H1 (cell line): ENCODE measurements around the gene MOB3C. TPM values are rescaled to one million over a fixed set of nuclear protein-coding genes. Genes with fewer than 3 reads are reported as not detected.

Source experiments
- CTCF ChIA-PET: fragments of 300-600 bp; sonication (Branson Sonifier 250); formaldehyde crosslinking; loops from one replicate; lab custom pipeline; 2021; ENCODE audit not compliant: partially characterized antibody; lab: Charles Lee
- POLR2A ChIA-PET: fragments of 300-600 bp; sonication (Branson Sonifier 250); formaldehyde crosslinking; loops from one replicate; lab custom pipeline; 2021; ENCODE audit warnings: inconsistent platforms; ENCODE audit not compliant: partially characterized antibody; lab: Charles Lee
- DNase-seq, 2 experiments: peaks; one replicate each; pipeline versions ENCODE4 v3.0.0 to v3.0.0-alpha.2; 2010 to 2022; ENCODE audit warnings: low spot score in 2 of 2, low read depth in 1 of 2, mixed read lengths in 1 of 2
- FAIRE-seq: peaks from 2 replicates; lab custom pipeline; 2011; peaks lifted over from hg19 to GRCh38; lab: Jason Lieb, UNC
- H2AFZ ChIP-seq: 2 replicates; pipeline ENCODE4 v1.8.1; 2012; ENCODE audit warnings: low read length, inconsistent platforms
- H2AK5ac ChIP-seq: 2 replicates; pipeline ENCODE4 v1.6.1; 2013; ENCODE audit warnings: low read depth, low read length
- H2BK120ac ChIP-seq: replicated peaks from 2 replicates; pipeline ENCODE3; 2013; ENCODE audit warnings: low read depth, low read length, inconsistent platforms
- H2BK12ac ChIP-seq: 2 replicates; pipeline ENCODE4 v1.6.1; 2013; ENCODE audit warnings: low read depth, low read length
- H2BK15ac ChIP-seq: 2 replicates; pipeline ENCODE4 v1.6.1; 2013; ENCODE audit warnings: low read length
- H2BK20ac ChIP-seq: 2 replicates; pipeline ENCODE4 v1.6.1; 2013; ENCODE audit warnings: low read length
- H2BK5ac ChIP-seq: 2 replicates; pipeline ENCODE4 v1.6.1; 2013; ENCODE audit warnings: low read depth, low read length
- H3K14ac ChIP-seq: 2 replicates; pipeline ENCODE4 v1.6.1; 2013; ENCODE audit warnings: inconsistent platforms; ENCODE audit not compliant: insufficient read length
- H3K18ac ChIP-seq: 2 replicates; pipeline ENCODE4 v1.6.1; 2013; ENCODE audit warnings: low read length; ENCODE audit errors: extremely low read depth
- H3K23ac ChIP-seq: 2 replicates; pipeline ENCODE4 v1.6.1; 2013; ENCODE audit warnings: inconsistent platforms; ENCODE audit not compliant: insufficient read length
- H3K23me2 ChIP-seq: 2 replicates; pipeline ENCODE4 v1.6.1; 2013; ENCODE audit warnings: low read depth, low read length
- H3K27ac ChIP-seq: 2 replicates; pipeline ENCODE4 v1.6.1; 2011; ENCODE audit warnings: low read depth, low read length, inconsistent platforms
- H3K27me3 ChIP-seq, 4 experiments: replicated peaks in 1 of 4; 1 replicate in 1 of 4; 2 replicates in 3 of 4; pipeline versions ENCODE4 v1.6.1 to v1.8.1; 2011 to 2013; ENCODE audit warnings: low read length in 3 of 4, mild to moderate bottlenecking in 3 of 4, inconsistent platforms in 2 of 4, mixed read lengths in 2 of 4, moderate library complexity in 1 of 4; ENCODE audit not compliant: control insufficient read depth in 3 of 4, insufficient read depth in 3 of 4; ENCODE audit errors: extremely low read depth in 1 of 4
- H3K36me3 ChIP-seq, 4 experiments: 2 replicates each; pipeline versions ENCODE4 v1.6.1 to v1.8.1; 2011 to 2013; ENCODE audit warnings: mild to moderate bottlenecking in 4 of 4, low read length in 3 of 4, moderate library complexity in 2 of 4, control low read depth in 1 of 4, inconsistent platforms in 1 of 4; ENCODE audit not compliant: insufficient read depth in 4 of 4, control insufficient read depth in 2 of 4
- H3K4ac ChIP-seq: replicated peaks from 2 replicates; pipeline ENCODE3; 2013; ENCODE audit warnings: low read length, low read depth, mixed read lengths, inconsistent platforms; ENCODE audit not compliant: insufficient read length
- H3K4me1 ChIP-seq, 4 experiments: replicated peaks in 1 of 4; 1 replicate in 1 of 4; 2 replicates in 3 of 4; pipeline versions ENCODE4 v1.6.1 to v1.8.1; 2011 to 2013; ENCODE audit warnings: low read length in 3 of 4, inconsistent platforms in 2 of 4, mixed read lengths in 1 of 4; ENCODE audit not compliant: insufficient read depth in 4 of 4, control insufficient read depth in 3 of 4
- H3K4me2 ChIP-seq, 2 experiments: 2 replicates each; pipeline versions ENCODE4 v1.6.1 to v1.8.1; 2011 to 2013; ENCODE audit warnings: low read depth in 2 of 2, low read length in 2 of 2, control low read depth in 1 of 2, inconsistent platforms in 1 of 2, mild to moderate bottlenecking in 1 of 2; ENCODE audit not compliant: insufficient read depth in 1 of 2
- H3K4me3 ChIP-seq, 4 experiments: fragments of 200-600, 300-600 bp in 1 of 4; sonication (generic), shearing (Covaris generic), sonication (Bioruptor Twin) in 1 of 4; 2 replicates each; pipeline versions ENCODE4 v1.5.1 to v1.8.1; 2011 to 2016; ENCODE audit warnings: low read length in 4 of 4, low read depth in 3 of 4, control low read depth in 2 of 4, inconsistent platforms in 2 of 4, mild to moderate bottlenecking in 2 of 4, mixed read lengths in 1 of 4, moderate library complexity in 1 of 4; ENCODE audit not compliant: insufficient read depth in 2 of 4; ENCODE audit errors: extremely low read depth in 1 of 4
- H3K56ac ChIP-seq: replicated peaks from 2 replicates; pipeline ENCODE3; 2013; ENCODE audit warnings: low read depth, mild to moderate bottlenecking, mixed read lengths, low read length, inconsistent platforms; ENCODE audit not compliant: insufficient read length
- H3K79me1 ChIP-seq: 2 replicates; pipeline ENCODE4 v1.6.1; 2013; ENCODE audit warnings: low read depth, low read length, control low read depth
- H3K79me2 ChIP-seq, 2 experiments: 2 replicates each; pipeline versions ENCODE4 v1.6.1 to v1.8.1; 2012 to 2013; ENCODE audit warnings: low read length in 2 of 2, mild to moderate bottlenecking in 2 of 2, inconsistent platforms in 1 of 2; ENCODE audit not compliant: insufficient read depth in 2 of 2, control insufficient read depth in 1 of 2
- H3K9ac ChIP-seq, 4 experiments: replicated peaks in 1 of 4; 1 replicate in 1 of 4; 2 replicates in 3 of 4; pipeline versions ENCODE4 v1.6.1 to v1.8.1; 2011 to 2013; ENCODE audit warnings: low read depth in 3 of 4, low read length in 3 of 4, control low read depth in 2 of 4, mild to moderate bottlenecking in 2 of 4, moderate library complexity in 2 of 4, inconsistent platforms in 1 of 4; ENCODE audit errors: extremely low read depth in 1 of 4
- H3K9me3 ChIP-seq, 2 experiments: 2 replicates each; pipeline versions ENCODE4 v1.6.1 to v1.8.1; 2012 to 2013; ENCODE audit warnings: mild to moderate bottlenecking in 2 of 2, moderate library complexity in 2 of 2, control low read depth in 1 of 2, inconsistent platforms in 1 of 2, low read depth in 1 of 2, low read length in 1 of 2, mixed read lengths in 1 of 2; ENCODE audit not compliant: insufficient read depth in 2 of 2
- H4K20me1 ChIP-seq, 2 experiments: replicated peaks in 1 of 2; 2 replicates each; pipeline versions ENCODE3 to v1.8.1; 2011 to 2013; ENCODE audit warnings: inconsistent platforms in 2 of 2, low read length in 2 of 2, mild to moderate bottlenecking in 1 of 2; ENCODE audit not compliant: insufficient read depth in 2 of 2, control insufficient read depth in 1 of 2
- H4K5ac ChIP-seq: 2 replicates; pipeline ENCODE4 v1.6.1; 2013; ENCODE audit warnings: low read length, low read depth, mixed read lengths, inconsistent platforms; ENCODE audit not compliant: insufficient read length
- H4K8ac ChIP-seq: 2 replicates; pipeline ENCODE4 v1.8.0; 2013; ENCODE audit warnings: mild to moderate bottlenecking, moderate library complexity, low read length, inconsistent platforms; ENCODE audit not compliant: insufficient read depth; ENCODE audit errors: extremely low read depth
- H4K91ac ChIP-seq: replicated peaks from 2 replicates; pipeline ENCODE3; 2013; ENCODE audit warnings: low read length, mixed read lengths, inconsistent platforms; ENCODE audit not compliant: insufficient read length
- CTBP2 ChIP-seq: IDR thresholded peaks from 2 replicates; pipeline ENCODE4 v1.7.0; 2011; ENCODE audit warnings: borderline replicate concordance, mild to moderate bottlenecking, moderate library complexity, mixed read lengths, low read length; ENCODE audit not compliant: insufficient read depth, insufficient read length
- GTF2F1 ChIP-seq: IDR thresholded peaks from 2 replicates; pipeline ENCODE4 v1.6.1; 2012; ENCODE audit warnings: low read depth, low read length, improper control_type of control experiment, borderline replicate concordance
- HDAC2 ChIP-seq, 2 experiments: fragments of 300-600 bp in 1 of 2; sonication (generic) in 1 of 2; IDR thresholded peaks; 2 replicates each; pipeline ENCODE4 v1.6.1; 2011 to 2012; ENCODE audit warnings: low read depth in 2 of 2, low read length in 2 of 2, mild to moderate bottlenecking in 2 of 2, moderate library complexity in 2 of 2, borderline replicate concordance in 1 of 2, inconsistent platforms in 1 of 2
- KDM5A ChIP-seq: fragments of 200-600 bp; IDR thresholded peaks from 2 replicates; pipeline ENCODE4 v1.7.1; 2012; ENCODE audit warnings: mild to moderate bottlenecking, low read length, inconsistent platforms, mixed read lengths
- RXRA ChIP-seq: IDR thresholded peaks from 2 replicates; pipeline ENCODE4 v1.6.1; 2011; ENCODE audit warnings: low read depth, mild to moderate bottlenecking, low read length, moderate library complexity; ENCODE audit not compliant: insufficient read depth
- SIN3A ChIP-seq, 2 experiments: IDR thresholded peaks in 1 of 2; conservative IDR thresholded peaks in 1 of 2; 2 replicates each; pipeline ENCODE4 v1.6.1; 2011 to 2012; ENCODE audit warnings: low read length in 2 of 2, improper control_type of control experiment in 1 of 2, low read depth in 1 of 2, mild to moderate bottlenecking in 1 of 2
- SIRT6 ChIP-seq: IDR thresholded peaks from one replicate; pipeline ENCODE4 v1.7.1; 2012; ENCODE audit warnings: low read length, inconsistent platforms
- TCF12 ChIP-seq: IDR thresholded peaks from 2 replicates; pipeline ENCODE4 v1.6.1; 2011; ENCODE audit warnings: low read depth, mild to moderate bottlenecking, low read length
- WGBS, 2 experiments: shearing (Covaris generic) in 1 of 2; methylation state at CpG; one replicate each; pipeline versions ENCODE4 v1.1.6 to v1.1.7; 2013 to 2015; ENCODE audit warnings: low lambda C conversion rate in 2 of 2, mixed read lengths in 2 of 2, inconsistent platforms in 1 of 2, low coverage in 1 of 2, missing lambda C conversion rate in 1 of 2; ENCODE audit not compliant: insufficient replicate concordance in 2 of 2, insufficient coverage in 1 of 2, insufficient read length in 1 of 2; ENCODE audit errors: extremely low coverage in 1 of 2, missing lambda C conversion rate in 1 of 2; 5-methylcytosine and 5-hydroxymethylcytosine counted together
- polyA plus RNA-seq, 7 experiments: library from polyadenylated mRNA; depleted of rRNA in 3 of 7; stranded (reverse) in 5 of 7; unstranded in 2 of 7; fragments of >200 nt in 5 of 7; fragments of 200-250 nt in 2 of 7; gene quantifications; 1 replicate in 5 of 7; 2 replicates in 1 of 7; 4 replicates in 1 of 7; pipeline versions ENCODE4 v1.2.1 to v1.2.3, GENCODE V29; 2011 to 2013; ENCODE audit warnings: missing spikeins in 2 of 7, mixed read lengths in 2 of 7
- total RNA-seq: library from RNA; stranded (reverse); fragmentation: NEBNext Ultra II Directional; extraction: Animal tissue kit (Norgen Biotek cat#: 25700); gene quantifications from 2 replicates; pipeline ENCODE4 v1.2.1, GENCODE V29; 2021
- TF ChIP-seq, protein P1 (sequence below): IDR thresholded peaks from 2 replicates; pipeline ENCODE4 v1.6.1; 2012; ENCODE audit warnings: inconsistent platforms
- TF ChIP-seq, protein P2 (sequence below): IDR thresholded peaks from 2 replicates; pipeline ENCODE4 v1.6.1; 2011; ENCODE audit warnings: low read depth, mild to moderate bottlenecking, low read length; ENCODE audit not compliant: insufficient read depth

Gene MOB3C
- total and polyA plus RNA-seq, 2 of the 8 experiments (the other 6 are each of a cell fraction or from before 2014, with no cell fraction given): 5.8 to 6.6 TPM

DNA sequence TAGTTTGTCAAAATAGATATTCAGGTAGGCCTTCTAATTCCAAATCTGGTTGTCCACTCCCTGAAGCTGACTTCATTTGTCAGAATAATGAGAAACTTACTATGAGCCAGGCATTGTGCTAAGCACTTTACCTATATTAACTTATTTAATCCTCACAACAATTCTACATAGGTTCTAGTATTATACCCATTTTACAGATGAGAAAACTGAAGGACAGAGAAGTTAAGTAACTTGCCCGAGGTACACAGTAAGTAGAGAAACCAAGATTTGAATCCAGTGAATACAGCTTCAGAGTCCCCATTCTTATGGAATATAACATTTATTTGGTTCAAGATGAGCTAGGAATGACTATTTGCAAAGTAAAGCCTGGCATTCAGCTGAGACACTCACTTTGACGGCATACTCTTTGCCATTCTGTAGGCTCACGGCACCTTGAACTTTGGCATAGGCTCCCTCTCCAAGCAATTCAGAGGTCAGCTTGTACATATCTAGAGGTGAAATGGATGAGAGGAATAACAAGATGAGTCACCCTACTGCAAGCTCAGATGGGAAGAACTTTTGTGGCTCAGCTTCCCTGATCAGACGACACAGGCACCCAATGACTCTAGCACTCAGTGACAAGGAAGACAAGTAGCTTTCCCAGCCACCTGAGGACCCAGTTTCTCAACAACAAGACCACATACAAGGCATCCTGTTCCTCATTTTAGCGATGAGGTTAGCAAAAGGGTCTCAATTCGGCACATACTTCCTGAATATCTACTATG lies 36.3 kb downstream of the MOB3C start:
- Histone ChIP-seq H3K14ac (no peak overlapping the region), H3K4me1 (peaks cover 6 to 9% (median 6%) of the 10 kb centered on the region in 4 experiments; a peak in 6 of 7 replicates), H3K4ac (no peak overlapping the region), H3K4me2 (no peak overlapping the region), H3K36me3 (peaks cover 0 to 9% (median 0%) of the 10 kb centered on the region in 4 experiments; a peak in 2 of 8 replicates), H3K4me3 (no peak overlapping the region), H3K79me2 (no peaks in the 10 kb centered on the region), H2BK15ac (no peak overlapping the region), H4K8ac (no peak overlapping the region), H2BK20ac (no peak overlapping the region), H3K27me3 (no peaks in the 10 kb centered on the region), H4K91ac (no peak overlapping the region), H3K79me1 (no peaks in the 10 kb centered on the region), H3K9ac (no peak overlapping the region), H4K5ac (no peak overlapping the region), H4K20me1 (no peaks in the 10 kb centered on the region), H3K9me3 (no peaks in the 10 kb centered on the region), H2BK120ac (no peak overlapping the region), H2AFZ (no peak overlapping the region), H2AK5ac (no peak overlapping the region), H3K23ac (no peak overlapping the region), H3K56ac (no peak overlapping the region), H3K23me2 (no peaks in the 10 kb centered on the region), H2BK12ac (no peak overlapping the region), H3K27ac (no peak overlapping the region), H2BK5ac (no peak overlapping the region), H3K18ac (no peak overlapping the region)
- DNase-seq: no peak
- TF ChIP-seq GTF2F1 (no peak), SIRT6 (no peak), HDAC2 (IDR thresholded peaks at IDR 0.05; ENCODE audit: borderline replicate concordance in 1 of 2, low read depth in 2 of 2, low read length in 2 of 2) (no peak), KDM5A (no peak), TCF12 (no peak), CTBP2 (no peak), SIN3A (conservative IDR thresholded peaks at IDR 0.05 in 1 of 2, IDR thresholded peaks at IDR 0.05 in 1 of 2; ENCODE audit: low read depth in 1 of 2, low read length in 2 of 2) (no peak), RXRA (no peak)
- TF ChIP-seq, protein P1, sequence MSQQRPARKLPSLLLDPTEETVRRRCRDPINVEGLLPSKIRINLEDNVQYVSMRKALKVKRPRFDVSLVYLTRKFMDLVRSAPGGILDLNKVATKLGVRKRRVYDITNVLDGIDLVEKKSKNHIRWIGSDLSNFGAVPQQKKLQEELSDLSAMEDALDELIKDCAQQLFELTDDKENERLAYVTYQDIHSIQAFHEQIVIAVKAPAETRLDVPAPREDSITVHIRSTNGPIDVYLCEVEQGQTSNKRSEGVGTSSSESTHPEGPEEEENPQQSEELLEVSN: no peak
- TF ChIP-seq, protein P2, sequence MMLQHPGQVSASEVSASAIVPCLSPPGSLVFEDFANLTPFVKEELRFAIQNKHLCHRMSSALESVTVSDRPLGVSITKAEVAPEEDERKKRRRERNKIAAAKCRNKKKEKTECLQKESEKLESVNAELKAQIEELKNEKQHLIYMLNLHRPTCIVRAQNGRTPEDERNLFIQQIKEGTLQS: no peak
- CTCF ChIA-PET: interaction anchor here (1.3 to 8.2 kb wide), 3 partner anchors 10 to 42 kb away, joined by 3 to 52 read pairs (median 3); partner anchors contain the start of gene MKNK1
- POLR2A ChIA-PET: interaction anchor here (0.5 to 1.0 kb wide), 2 partner anchors 54 to 68 kb away, joined by 3 read pairs; no protein-coding TSS in a partner anchor
- WGBS, 2 experiments: 91% methylated on average over 6 of the region's 6 CpGs; no CpG with 5 or more reads in 1 of the 2 experiments
- FAIRE-seq: no peak
